Limb (tissue), 2 donors: ENCODE data around the gene NISCH.

Experiments
- DNase-seq, 2 donors: peaks; one replicate each; pipeline ENCODE4 v3.0.0-alpha.2; 2016; ENCODE audit errors: extremely low spot score in 2 of 2

NISCH gene

GRCh38 chr3:52490035-52490938 is 34.9 kb downstream of the NISCH start:
- no peak for DNase-seq

- DNase-seq = no peak
These were observed 35.6 kb downstream of the NISCH start for GRCh38 chr3:52490939-52491526.

DNA sequence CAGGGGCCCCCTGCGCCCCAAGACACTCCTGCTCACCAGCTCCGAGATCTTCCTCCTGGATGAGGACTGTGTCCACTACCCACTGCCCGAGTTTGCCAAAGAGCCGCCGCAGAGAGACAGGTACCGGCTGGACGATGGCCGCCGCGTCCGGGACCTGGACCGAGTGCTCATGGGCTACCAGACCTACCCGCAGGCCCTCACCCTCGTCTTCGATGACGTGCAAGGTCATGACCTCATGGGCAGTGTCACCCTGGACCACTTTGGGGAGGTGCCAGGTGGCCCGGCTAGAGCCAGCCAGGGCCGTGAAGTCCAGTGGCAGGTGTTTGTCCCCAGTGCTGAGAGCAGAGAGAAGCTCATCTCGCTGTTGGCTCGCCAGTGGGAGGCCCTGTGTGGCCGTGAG is 36.7 kb downstream of the NISCH start:
- no peak for DNase-seq

GRCh38 chr3:52493232-52494017 is 38.0 kb downstream of the NISCH start:
- no peak for DNase-seq

- DNase-seq = no peak
These were observed 39.0 kb downstream of the NISCH start for GRCh38 chr3:52494445-52494844.

DNA sequence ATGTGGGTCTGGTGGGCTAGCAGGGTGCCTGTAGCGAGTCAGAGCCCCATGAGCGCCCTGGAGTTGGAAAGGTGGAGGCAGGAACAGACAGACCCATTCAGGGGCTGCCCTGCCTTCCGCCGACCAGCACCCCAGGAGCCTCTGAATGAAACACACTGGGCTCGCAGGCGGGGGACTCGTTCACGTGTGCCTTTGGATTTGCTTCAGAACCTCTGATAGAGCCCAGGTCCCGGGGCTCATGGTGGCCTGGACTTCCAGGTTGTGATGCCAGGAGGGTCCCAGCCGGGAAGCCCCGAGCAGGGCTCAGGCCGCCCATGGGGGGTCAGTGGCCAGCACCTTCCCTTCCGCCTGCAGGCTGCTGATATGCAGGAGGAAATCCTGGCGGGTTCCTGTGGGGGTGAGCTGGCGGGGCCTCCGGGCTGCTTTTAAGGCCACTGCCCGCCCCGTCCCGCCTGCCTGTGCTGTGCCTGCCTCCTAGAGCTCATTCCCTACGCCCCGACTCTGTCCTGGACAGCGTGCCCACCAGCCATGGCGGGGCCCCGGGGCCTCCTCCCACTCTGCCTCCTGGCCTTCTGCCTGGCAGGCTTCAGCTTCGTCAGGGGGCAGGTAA is 39.6 kb downstream of the NISCH start, which contains the start of gene STAB1:
Gene STAB1 (plus strand): TSS at position 453 of the 610 bp plus-strand sequence. CDS start 76 bp downstream, at position 529.
- no peak for DNase-seq

GRCh38 chr3:52495777-52496602 is 40.6 kb downstream of the NISCH start:
- DNase-seq = no peak

DNA sequence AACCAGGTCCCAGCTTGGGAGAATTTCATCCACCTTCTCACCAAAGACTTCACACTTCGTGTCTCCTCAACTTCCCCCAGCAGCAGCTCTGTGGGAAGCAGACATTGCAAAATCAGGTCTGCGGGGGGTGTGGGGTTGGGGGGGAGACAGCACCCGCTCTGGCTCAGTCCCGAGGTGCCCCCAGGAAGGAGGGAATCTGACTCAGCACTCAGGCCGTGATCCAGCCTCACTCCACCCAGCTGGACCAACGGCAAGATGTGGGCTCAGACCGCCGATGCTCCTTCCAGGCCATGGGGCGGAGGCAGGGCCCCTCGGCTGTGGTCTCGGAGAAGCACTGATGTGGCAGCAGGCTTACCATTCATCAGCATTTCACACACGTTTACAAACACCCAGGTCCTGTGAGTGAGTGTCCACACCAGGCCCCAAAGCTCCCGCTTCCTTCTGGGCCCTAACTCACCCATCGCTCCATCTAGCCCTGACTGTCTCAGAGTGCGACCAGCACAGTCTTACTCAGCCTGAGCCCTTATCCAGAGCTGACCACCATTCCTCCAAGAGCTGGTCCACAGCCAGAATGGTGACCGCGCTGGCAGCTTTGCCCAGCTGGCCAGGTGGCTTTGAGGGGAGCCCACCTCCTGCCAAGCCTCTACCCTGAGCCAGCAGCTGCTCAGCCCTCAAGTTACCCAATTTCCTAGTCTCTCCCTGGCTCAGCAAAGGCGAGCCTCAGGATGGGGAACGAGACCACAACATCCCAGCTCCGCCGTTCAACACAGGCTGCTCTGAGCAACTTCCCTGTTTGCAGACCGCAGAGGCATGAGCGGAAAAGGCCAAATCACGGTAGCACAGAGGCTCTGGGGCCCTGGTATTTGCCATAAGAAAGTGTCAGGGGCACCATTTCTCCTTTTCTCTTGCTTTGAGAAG is 43.0 kb downstream of the NISCH start:
- no peak for DNase-seq

- no peak for DNase-seq
These were observed 45.6 kb downstream of the NISCH start for GRCh38 chr3:52501046-52501445.

- no peak for DNase-seq
These were observed 46.6 kb downstream of the NISCH start for GRCh38 chr3:52502001-52502400.

GRCh38 chr3:52502808-52503350 is 47.5 kb downstream of the NISCH start:
- DNase-seq = no peak

DNA sequence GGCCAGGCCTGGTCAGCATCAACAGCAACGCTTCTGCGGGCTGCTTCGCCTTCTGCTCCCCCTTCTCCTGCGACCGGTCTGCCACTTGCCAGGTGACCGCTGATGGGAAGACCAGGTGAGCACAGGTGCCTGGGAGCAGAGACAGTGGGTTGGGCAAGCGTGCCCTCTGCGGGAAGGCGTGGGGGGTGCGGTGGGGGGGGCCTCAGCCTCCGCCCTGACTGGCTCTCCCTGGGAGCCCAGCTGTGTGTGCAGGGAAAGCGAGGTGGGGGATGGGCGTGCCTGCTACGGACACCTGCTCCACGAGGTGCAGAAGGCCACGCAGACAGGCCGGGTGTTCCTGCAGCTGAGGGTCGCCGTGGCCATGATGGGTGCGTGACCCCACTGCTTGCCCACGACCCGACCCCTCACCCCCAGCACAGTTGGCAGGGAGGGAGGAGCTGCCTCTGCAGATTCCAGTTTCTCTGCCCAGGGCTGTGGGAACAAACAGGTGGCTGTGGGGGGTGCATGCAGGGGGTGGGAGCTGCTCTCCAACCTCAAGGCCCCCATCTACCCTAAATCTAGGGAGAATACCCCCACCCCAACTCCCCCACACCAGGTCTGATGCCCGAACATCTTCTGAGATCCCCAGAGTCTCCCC is 48.5 kb downstream of the NISCH start:
- DNase-seq = no peak

GRCh38 chr3:52504977-52505376 is 49.6 kb downstream of the NISCH start:
- no peak for DNase-seq

DNA sequence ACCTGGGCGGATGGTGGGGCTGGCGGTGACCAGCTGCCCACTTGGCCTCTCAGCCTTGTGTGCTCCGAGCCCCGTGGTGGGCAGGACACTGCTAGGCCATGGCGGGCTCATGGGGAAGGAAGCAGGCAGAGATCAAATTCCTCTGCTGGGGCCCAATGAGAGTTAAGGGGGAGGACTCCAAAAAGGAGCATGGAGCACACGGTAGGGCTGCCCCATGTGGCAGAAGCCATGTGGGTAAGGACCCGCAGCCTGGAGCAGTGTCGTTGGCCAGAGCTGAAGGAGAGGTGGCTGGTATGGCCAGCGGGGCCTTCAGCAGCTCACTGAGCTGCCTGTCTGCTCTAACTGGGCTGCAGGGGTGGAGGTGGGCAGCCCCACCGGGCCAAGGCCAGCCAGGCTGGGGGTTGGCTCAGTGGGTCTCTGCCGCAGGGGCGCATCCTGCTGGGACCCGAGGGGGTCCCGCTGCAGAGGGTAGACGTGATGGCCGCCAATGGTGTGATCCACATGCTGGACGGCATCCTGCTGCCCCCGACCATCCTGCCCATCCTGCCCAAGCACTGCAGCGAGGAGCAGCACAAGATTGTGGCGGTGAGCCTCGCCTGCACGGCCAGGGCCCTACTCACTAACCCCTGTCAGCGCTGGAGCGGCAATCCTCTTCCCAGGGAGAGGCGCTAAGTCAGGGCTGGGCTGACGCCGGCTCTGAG is 51.0 kb downstream of the NISCH start:
- no peak for DNase-seq

- DNase-seq = no peak
These were observed 52.0 kb downstream of the NISCH start for GRCh38 chr3:52507359-52507758.

DNA sequence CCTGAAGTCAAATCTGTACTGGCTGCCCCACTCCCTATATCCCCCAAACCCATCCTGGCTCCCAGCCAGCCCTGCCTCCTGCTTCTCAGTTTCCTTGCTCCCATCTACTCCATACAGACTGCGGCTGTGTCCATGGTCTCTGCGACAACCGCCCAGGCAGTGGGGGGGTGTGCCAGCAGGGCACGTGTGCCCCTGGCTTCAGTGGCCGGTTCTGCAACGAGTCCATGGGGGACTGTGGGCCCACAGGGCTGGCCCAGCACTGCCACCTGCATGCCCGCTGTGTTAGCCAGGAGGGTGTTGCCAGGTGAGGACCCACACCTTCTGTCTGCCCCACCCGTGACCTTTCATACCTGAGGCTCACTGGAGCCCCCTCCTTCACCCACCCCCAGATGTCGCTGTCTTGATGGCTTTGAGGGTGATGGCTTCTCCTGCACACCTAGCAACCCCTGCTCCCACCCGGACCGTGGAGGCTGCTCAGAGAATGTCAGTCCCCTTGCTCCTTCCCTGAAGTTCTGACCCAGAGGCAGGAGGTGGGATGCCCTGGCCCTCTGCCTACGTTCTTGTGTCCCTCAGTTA is 54.4 kb downstream of the NISCH start:
- no peak for DNase-seq

- DNase-seq = no peak
These were observed 56.1 kb downstream of the NISCH start for GRCh38 chr3:52511509-52511908.

- no peak for DNase-seq
These were observed 56.7 kb downstream of the NISCH start for GRCh38 chr3:52512105-52512504.
